H1 (cell line): ENCODE data around the gene PXK. TPM values are rescaled to one million over a fixed set of nuclear protein-coding genes. Genes with fewer than 3 reads are reported as not detected.

Experiments used
- CTCF ChIA-PET: fragments of 300-600 bp; sonication (Branson Sonifier 250); formaldehyde crosslinking; loops from one replicate; lab custom pipeline; 2021; ENCODE audit not compliant: partially characterized antibody; lab: Charles Lee
- POLR2A ChIA-PET: fragments of 300-600 bp; sonication (Branson Sonifier 250); formaldehyde crosslinking; loops from one replicate; lab custom pipeline; 2021; ENCODE audit warnings: inconsistent platforms; ENCODE audit not compliant: partially characterized antibody; lab: Charles Lee
- DNase-seq, 2 experiments: peaks; one replicate each; pipeline versions ENCODE4 v3.0.0 to v3.0.0-alpha.2; 2010 to 2022; ENCODE audit warnings: low spot score in 2 of 2, low read depth in 1 of 2, mixed read lengths in 1 of 2
- FAIRE-seq: peaks from 2 replicates; lab custom pipeline; 2011; peaks lifted over from hg19 to GRCh38; lab: Jason Lieb, UNC
- H2AFZ ChIP-seq: 2 replicates; pipeline ENCODE4 v1.8.1; 2012; ENCODE audit warnings: low read length, inconsistent platforms
- H2AK5ac ChIP-seq: 2 replicates; pipeline ENCODE4 v1.6.1; 2013; ENCODE audit warnings: low read depth, low read length
- H2BK120ac ChIP-seq: replicated peaks from 2 replicates; pipeline ENCODE3; 2013; ENCODE audit warnings: low read depth, low read length, inconsistent platforms
- H2BK12ac ChIP-seq: 2 replicates; pipeline ENCODE4 v1.6.1; 2013; ENCODE audit warnings: low read depth, low read length
- H2BK15ac ChIP-seq: 2 replicates; pipeline ENCODE4 v1.6.1; 2013; ENCODE audit warnings: low read length
- H2BK20ac ChIP-seq: 2 replicates; pipeline ENCODE4 v1.6.1; 2013; ENCODE audit warnings: low read length
- H2BK5ac ChIP-seq: 2 replicates; pipeline ENCODE4 v1.6.1; 2013; ENCODE audit warnings: low read depth, low read length
- H3K14ac ChIP-seq: 2 replicates; pipeline ENCODE4 v1.6.1; 2013; ENCODE audit warnings: inconsistent platforms; ENCODE audit not compliant: insufficient read length
- H3K18ac ChIP-seq: 2 replicates; pipeline ENCODE4 v1.6.1; 2013; ENCODE audit warnings: low read length; ENCODE audit errors: extremely low read depth
- H3K23ac ChIP-seq: 2 replicates; pipeline ENCODE4 v1.6.1; 2013; ENCODE audit warnings: inconsistent platforms; ENCODE audit not compliant: insufficient read length
- H3K23me2 ChIP-seq: 2 replicates; pipeline ENCODE4 v1.6.1; 2013; ENCODE audit warnings: low read depth, low read length
- H3K27ac ChIP-seq: 2 replicates; pipeline ENCODE4 v1.6.1; 2011; ENCODE audit warnings: low read depth, low read length, inconsistent platforms
- H3K27me3 ChIP-seq, 4 experiments: replicated peaks in 1 of 4; 1 replicate in 1 of 4; 2 replicates in 3 of 4; pipeline versions ENCODE4 v1.6.1 to v1.8.1; 2011 to 2013; ENCODE audit warnings: low read length in 3 of 4, mild to moderate bottlenecking in 3 of 4, inconsistent platforms in 2 of 4, mixed read lengths in 2 of 4, moderate library complexity in 1 of 4; ENCODE audit not compliant: control insufficient read depth in 3 of 4, insufficient read depth in 3 of 4; ENCODE audit errors: extremely low read depth in 1 of 4
- H3K36me3 ChIP-seq, 4 experiments: 2 replicates each; pipeline versions ENCODE4 v1.6.1 to v1.8.1; 2011 to 2013; ENCODE audit warnings: mild to moderate bottlenecking in 4 of 4, low read length in 3 of 4, moderate library complexity in 2 of 4, control low read depth in 1 of 4, inconsistent platforms in 1 of 4; ENCODE audit not compliant: insufficient read depth in 4 of 4, control insufficient read depth in 2 of 4
- H3K4ac ChIP-seq: replicated peaks from 2 replicates; pipeline ENCODE3; 2013; ENCODE audit warnings: low read length, low read depth, mixed read lengths, inconsistent platforms; ENCODE audit not compliant: insufficient read length
- H3K4me1 ChIP-seq, 4 experiments: replicated peaks in 1 of 4; 1 replicate in 1 of 4; 2 replicates in 3 of 4; pipeline versions ENCODE4 v1.6.1 to v1.8.1; 2011 to 2013; ENCODE audit warnings: low read length in 3 of 4, inconsistent platforms in 2 of 4, mixed read lengths in 1 of 4; ENCODE audit not compliant: insufficient read depth in 4 of 4, control insufficient read depth in 3 of 4
- H3K4me2 ChIP-seq, 2 experiments: 2 replicates each; pipeline versions ENCODE4 v1.6.1 to v1.8.1; 2011 to 2013; ENCODE audit warnings: low read depth in 2 of 2, low read length in 2 of 2, control low read depth in 1 of 2, inconsistent platforms in 1 of 2, mild to moderate bottlenecking in 1 of 2; ENCODE audit not compliant: insufficient read depth in 1 of 2
- H3K4me3 ChIP-seq, 4 experiments: fragments of 200-600, 300-600 bp in 1 of 4; sonication (generic), shearing (Covaris generic), sonication (Bioruptor Twin) in 1 of 4; 2 replicates each; pipeline versions ENCODE4 v1.5.1 to v1.8.1; 2011 to 2016; ENCODE audit warnings: low read length in 4 of 4, low read depth in 3 of 4, control low read depth in 2 of 4, inconsistent platforms in 2 of 4, mild to moderate bottlenecking in 2 of 4, mixed read lengths in 1 of 4, moderate library complexity in 1 of 4; ENCODE audit not compliant: insufficient read depth in 2 of 4; ENCODE audit errors: extremely low read depth in 1 of 4
- H3K56ac ChIP-seq: replicated peaks from 2 replicates; pipeline ENCODE3; 2013; ENCODE audit warnings: low read depth, mild to moderate bottlenecking, mixed read lengths, low read length, inconsistent platforms; ENCODE audit not compliant: insufficient read length
- H3K79me1 ChIP-seq: 2 replicates; pipeline ENCODE4 v1.6.1; 2013; ENCODE audit warnings: low read depth, low read length, control low read depth
- H3K79me2 ChIP-seq, 2 experiments: 2 replicates each; pipeline versions ENCODE4 v1.6.1 to v1.8.1; 2012 to 2013; ENCODE audit warnings: low read length in 2 of 2, mild to moderate bottlenecking in 2 of 2, inconsistent platforms in 1 of 2; ENCODE audit not compliant: insufficient read depth in 2 of 2, control insufficient read depth in 1 of 2
- H3K9ac ChIP-seq, 4 experiments: replicated peaks in 1 of 4; 1 replicate in 1 of 4; 2 replicates in 3 of 4; pipeline versions ENCODE4 v1.6.1 to v1.8.1; 2011 to 2013; ENCODE audit warnings: low read depth in 3 of 4, low read length in 3 of 4, control low read depth in 2 of 4, mild to moderate bottlenecking in 2 of 4, moderate library complexity in 2 of 4, inconsistent platforms in 1 of 4; ENCODE audit errors: extremely low read depth in 1 of 4
- H3K9me3 ChIP-seq, 2 experiments: 2 replicates each; pipeline versions ENCODE4 v1.6.1 to v1.8.1; 2012 to 2013; ENCODE audit warnings: mild to moderate bottlenecking in 2 of 2, moderate library complexity in 2 of 2, control low read depth in 1 of 2, inconsistent platforms in 1 of 2, low read depth in 1 of 2, low read length in 1 of 2, mixed read lengths in 1 of 2; ENCODE audit not compliant: insufficient read depth in 2 of 2
- H4K20me1 ChIP-seq, 2 experiments: replicated peaks in 1 of 2; 2 replicates each; pipeline versions ENCODE3 to v1.8.1; 2011 to 2013; ENCODE audit warnings: inconsistent platforms in 2 of 2, low read length in 2 of 2, mild to moderate bottlenecking in 1 of 2; ENCODE audit not compliant: insufficient read depth in 2 of 2, control insufficient read depth in 1 of 2
- H4K5ac ChIP-seq: 2 replicates; pipeline ENCODE4 v1.6.1; 2013; ENCODE audit warnings: low read length, low read depth, mixed read lengths, inconsistent platforms; ENCODE audit not compliant: insufficient read length
- H4K8ac ChIP-seq: 2 replicates; pipeline ENCODE4 v1.8.0; 2013; ENCODE audit warnings: mild to moderate bottlenecking, moderate library complexity, low read length, inconsistent platforms; ENCODE audit not compliant: insufficient read depth; ENCODE audit errors: extremely low read depth
- H4K91ac ChIP-seq: replicated peaks from 2 replicates; pipeline ENCODE3; 2013; ENCODE audit warnings: low read length, mixed read lengths, inconsistent platforms; ENCODE audit not compliant: insufficient read length
- PHF8 ChIP-seq: fragments of 200-600 bp; sonication (generic); conservative IDR thresholded peaks from 2 replicates; pipeline ENCODE4 v1.7.1; 2012; ENCODE audit warnings: low read depth, mild to moderate bottlenecking, inconsistent platforms, low read length, moderate library complexity
- SP1 ChIP-seq: IDR thresholded peaks from 2 replicates; pipeline ENCODE4 v1.6.1; 2011; ENCODE audit warnings: low read depth, low read length
- TBP ChIP-seq: IDR thresholded peaks from 2 replicates; pipeline ENCODE4 v1.6.1; 2011; ENCODE audit warnings: low read depth, low read length, improper control_type of control experiment
- WGBS, 2 experiments: shearing (Covaris generic) in 1 of 2; methylation state at CpG; one replicate each; pipeline versions ENCODE4 v1.1.6 to v1.1.7; 2013 to 2015; ENCODE audit warnings: low lambda C conversion rate in 2 of 2, mixed read lengths in 2 of 2, inconsistent platforms in 1 of 2, low coverage in 1 of 2, missing lambda C conversion rate in 1 of 2; ENCODE audit not compliant: insufficient replicate concordance in 2 of 2, insufficient coverage in 1 of 2, insufficient read length in 1 of 2; ENCODE audit errors: extremely low coverage in 1 of 2, missing lambda C conversion rate in 1 of 2; 5-methylcytosine and 5-hydroxymethylcytosine counted together
- polyA plus RNA-seq, 7 experiments: library from polyadenylated mRNA; depleted of rRNA in 3 of 7; stranded (reverse) in 5 of 7; unstranded in 2 of 7; fragments of >200 nt in 5 of 7; fragments of 200-250 nt in 2 of 7; gene quantifications; 1 replicate in 5 of 7; 2 replicates in 1 of 7; 4 replicates in 1 of 7; pipeline versions ENCODE4 v1.2.1 to v1.2.3, GENCODE V29; 2011 to 2013; ENCODE audit warnings: missing spikeins in 2 of 7, mixed read lengths in 2 of 7
- total RNA-seq: library from RNA; stranded (reverse); fragmentation: NEBNext Ultra II Directional; extraction: Animal tissue kit (Norgen Biotek cat#: 25700); gene quantifications from 2 replicates; pipeline ENCODE4 v1.2.1, GENCODE V29; 2021

Gene PXK
- total and polyA plus RNA-seq, 2 of the 8 experiments (the other 6 are each of a cell fraction or from before 2014, with no cell fraction given), result 3.5 to 7.1 TPM

DNA sequence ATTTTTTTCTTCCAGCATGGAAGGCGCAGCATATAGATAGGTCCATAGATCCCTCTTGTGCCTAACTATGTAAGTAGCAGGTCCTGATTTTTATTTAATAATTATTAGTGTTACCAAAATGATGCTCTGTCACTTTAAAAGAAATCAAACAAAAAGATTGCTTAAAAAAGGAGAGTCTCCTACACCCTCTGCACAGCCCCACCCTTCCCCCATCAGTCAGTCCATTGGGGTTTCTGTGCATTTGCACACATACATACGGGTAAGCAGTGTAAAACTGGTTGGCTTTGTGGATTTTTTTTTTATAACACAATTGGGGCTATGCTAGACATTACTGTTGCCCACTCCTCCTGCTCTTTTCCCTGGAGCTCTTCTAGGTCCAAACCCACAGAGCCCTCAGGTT lies 33.6 kb upstream of the PXK start:
- no peak overlapping the region for H3K4me3 ChIP-seq
- 90% methylated on average over 2 of the region's 2 CpGs; no CpG with 5 or more reads in 1 of the 2 experiments for WGBS, 2 experiments
- no peak overlapping the region for H2BK120ac ChIP-seq
- no peaks in the 10 kb centered on the region for H3K36me3 ChIP-seq
- H4K8ac ChIP-seq, result no peak overlapping the region
- H3K27ac ChIP-seq, result no peak overlapping the region
- H3K79me2 ChIP-seq, result no peaks in the 10 kb centered on the region
- H4K91ac ChIP-seq, result no peak overlapping the region
- no peak overlapping the region for H2AFZ ChIP-seq
- no peak overlapping the region for H3K4ac ChIP-seq
- no peaks in the 10 kb centered on the region for H3K9me3 ChIP-seq
- no peaks in the 10 kb centered on the region for H4K20me1 ChIP-seq
- H2BK20ac ChIP-seq, result no peak overlapping the region
- no peak overlapping the region for H2BK15ac ChIP-seq
- no peak for DNase-seq
- H3K56ac ChIP-seq, result no peak overlapping the region
- no peaks in the 10 kb centered on the region for H3K23me2 ChIP-seq
- no peak overlapping the region for H3K18ac ChIP-seq
- ChIA-PET POLR2A (no interaction called here), CTCF (interaction anchor here (0.9 to 14.4 kb wide), 18 partner anchors 8 to 164 kb away, joined by 3 to 177 read pairs (median 5); partner anchors contain the start of genes ABHD6, HTD2 and RPP14)
- H3K4me2 ChIP-seq, result no peak overlapping the region
- H2BK5ac ChIP-seq, result no peak overlapping the region
- no peak overlapping the region for H3K9ac ChIP-seq
- H3K23ac ChIP-seq, result no peak overlapping the region
- H2AK5ac ChIP-seq, result no peak overlapping the region
- TF ChIP-seq PHF8 (no peak), SP1 (no peak), TBP (no peak)
- peaks cover 0 to 3% (median 0%) of the 10 kb centered on the region in 4 experiments; a peak in 1 of 7 replicates for H3K4me1 ChIP-seq
- H3K79me1 ChIP-seq, result no peaks in the 10 kb centered on the region
- H2BK12ac ChIP-seq, result no peak overlapping the region
- no peak overlapping the region for H4K5ac ChIP-seq
- no peaks in the 10 kb centered on the region; a peak in 1 of 7 replicates for H3K27me3 ChIP-seq
- no peak overlapping the region for H3K14ac ChIP-seq
- no peak for FAIRE-seq
